ENCODE results near the gene ZNF398. TPM values are rescaled to one million over a fixed set of nuclear protein-coding genes. Genes with fewer than 3 reads are reported as not detected.

The ZNF398 gene
- total and polyA plus RNA-seq, 4 donors: 3.0 to 14.6 (median 8.4) TPM

- WGBS, 2 donors: 0 to 1% methylated on average over 20 to 48 of the region's 48 CpGs
- peak; percentile 57 to 67 (median 62) for DNase-seq
- peaks cover 3 to 12% (median 6%) of the 10 kb centered on the region in 4 donors for H3K36me3 ChIP-seq (ENCODE audit: control insufficient read depth in 4 of 4, insufficient read depth in 4 of 4, low read length in 4 of 4)
These were observed 20.5 kb upstream of the ZNF398 start for GRCh38 chr7:149126662-149127266.

GRCh38 chr7:149130572-149131198 lies 16.6 kb upstream of the ZNF398 start:
- Histone ChIP-seq H3K36me3 (ENCODE audit: control insufficient read depth in 4 of 4, insufficient read depth in 4 of 4, low read length in 4 of 4) (peaks cover 3 to 12% (median 7%) of the 10 kb centered on the region in 4 donors), H3K4me3 (no peak overlapping the region), H3K9me3 (ENCODE audit: control insufficient read depth in 4 of 4, insufficient read depth in 3 of 4, low read length in 3 of 4) (peaks cover 0 to 3% (median 1%) of the 10 kb centered on the region in 4 donors), H3K9ac (ENCODE audit: insufficient read depth in 1 of 2, low read length in 2 of 2) (no peak overlapping the region), H3K4me1 (ENCODE audit: control insufficient read depth in 5 of 5, insufficient read depth in 5 of 5, low read length in 5 of 5) (peaks cover 0 to 4% (median 0%) of the 10 kb centered on the region in 5 donors), H3K27me3 (ENCODE audit: control insufficient read depth in 3 of 3, insufficient read depth in 3 of 3, low read length in 2 of 3) (no peaks in the 10 kb centered on the region), H3K27ac (ENCODE audit: low read depth in 1 of 2, low read length in 1 of 2) (no peak overlapping the region)
- WGBS, 2 donors: 84 to 92% methylated on average over 5 of the region's 5 CpGs
- ATAC-seq (ENCODE audit: insufficient read depth, low FRiP score) (no peak), DNase-seq (no peak)
- TF ChIP-seq CTCF (IDR thresholded peaks at IDR 0.05; ENCODE audit: control extremely low read depth, extremely low read depth): no peak

More at GRCh38 chr7:149126662-149127266, 20.5 kb upstream of the ZNF398 start:
- peak overlapping the region; percentile 85 to 96 for H3K9ac ChIP-seq (ENCODE audit: insufficient read depth in 1 of 2, low read length in 2 of 2)
- no peaks in the 10 kb centered on the region for H3K27me3 ChIP-seq (ENCODE audit: control insufficient read depth in 3 of 3, insufficient read depth in 3 of 3, low read length in 2 of 3)
- peaks cover 0 to 3% (median 1%) of the 10 kb centered on the region in 4 donors for H3K9me3 ChIP-seq (ENCODE audit: control insufficient read depth in 4 of 4, insufficient read depth in 3 of 4, low read length in 3 of 4)
- peaks cover 0 to 12% (median 3%) of the 10 kb centered on the region in 5 donors for H3K4me1 ChIP-seq (ENCODE audit: control insufficient read depth in 5 of 5, insufficient read depth in 5 of 5, low read length in 5 of 5)
- peak overlapping the region; percentile 91 to 93 for H3K27ac ChIP-seq (ENCODE audit: low read depth in 1 of 2, low read length in 1 of 2)
- H3K4me3 ChIP-seq: peak overlapping the region; percentile 93
- ATAC-seq (ENCODE audit: insufficient read depth, low FRiP score): peak; percentile 62
- no peak for TF ChIP-seq CTCF (IDR thresholded peaks at IDR 0.05; ENCODE audit: control extremely low read depth, extremely low read depth)

- WGBS, 2 donors: 97 to 100% methylated on average over 2 of the region's 2 CpGs
- no peak for ATAC-seq (ENCODE audit: insufficient read depth, low FRiP score)
- no peak for TF ChIP-seq CTCF (IDR thresholded peaks at IDR 0.05; ENCODE audit: control extremely low read depth, extremely low read depth)
- no peak overlapping the region for H3K27ac ChIP-seq (ENCODE audit: low read depth in 1 of 2, low read length in 1 of 2)
- H3K4me3 ChIP-seq: no peak overlapping the region
- DNase-seq: no peak
- H3K27me3 ChIP-seq (ENCODE audit: control insufficient read depth in 3 of 3, insufficient read depth in 3 of 3, low read length in 2 of 3): no peaks in the 10 kb centered on the region
- peaks cover 3 to 12% (median 7%) of the 10 kb centered on the region in 4 donors for H3K36me3 ChIP-seq (ENCODE audit: control insufficient read depth in 4 of 4, insufficient read depth in 4 of 4, low read length in 4 of 4)
- peaks cover 0 to 3% (median 1%) of the 10 kb centered on the region in 4 donors for H3K9me3 ChIP-seq (ENCODE audit: control insufficient read depth in 4 of 4, insufficient read depth in 3 of 4, low read length in 3 of 4)
- no peak overlapping the region for H3K9ac ChIP-seq (ENCODE audit: insufficient read depth in 1 of 2, low read length in 2 of 2)
- H3K4me1 ChIP-seq (ENCODE audit: control insufficient read depth in 5 of 5, insufficient read depth in 5 of 5, low read length in 5 of 5): no peaks in the 10 kb centered on the region
These were observed 14.1 kb upstream of the ZNF398 start for GRCh38 chr7:149133028-149133710.

All from lung (tissue), 12 donors.